Epithelial cell of prostate (primary cell): Measurements from ENCODE around the gene MICAL2.

Experiments
- DNase-seq: peaks from one replicate; pipeline ENCODE4 v3.0.0-alpha.2; 2011; ENCODE audit warnings: low read depth, low spot score
- H3K27ac ChIP-seq: fragments of 450-650 bp; 2 replicates; pipeline ENCODE4 v1.5.1; 2017; ENCODE audit warnings: mild to moderate bottlenecking

Gene MICAL2

GRCh38 chr11:12235947-12236743 is 125.8 kb downstream of the MICAL2 start:
- DNase-seq: no peak
- H3K27ac ChIP-seq: peak overlapping the region; percentile 92

GRCh38 chr11:12236744-12237101 is 126.3 kb downstream of the MICAL2 start:
- H3K27ac ChIP-seq: peak overlapping the region; percentile 92
- DNase-seq: no peak

- H3K27ac ChIP-seq: peak overlapping the region; percentile 92
- no peak for DNase-seq
Measured at GRCh38 chr11:12237381-12237784, 127.0 kb downstream of the MICAL2 start.

- DNase-seq: no peak
- H3K27ac ChIP-seq: no peak overlapping the region
Measured at GRCh38 chr11:12238420-12238819, 128.0 kb downstream of the MICAL2 start.

GRCh38 chr11:12239396-12239795 is 129.0 kb downstream of the MICAL2 start:
- peak overlapping the region; percentile 8 for H3K27ac ChIP-seq

GRCh38 chr11:12239804-12240371 is 129.5 kb downstream of the MICAL2 start:
- DNase-seq: no peak

More at GRCh38 chr11:12239396-12239795, 129.0 kb downstream of the MICAL2 start:
- no peak for DNase-seq

GRCh38 chr11:12240677-12241076 is 130.3 kb downstream of the MICAL2 start:
- DNase-seq: no peak
- no peak overlapping the region for H3K27ac ChIP-seq

More at GRCh38 chr11:12239804-12240371, 129.5 kb downstream of the MICAL2 start:
- peak overlapping the region; percentile 8 for H3K27ac ChIP-seq

- no peak overlapping the region for H3K27ac ChIP-seq
- no peak for DNase-seq
Measured at GRCh38 chr11:12241401-12241800, 131.0 kb downstream of the MICAL2 start.

GRCh38 chr11:12241971-12242672 is 131.7 kb downstream of the MICAL2 start:
- DNase-seq: no peak

GRCh38 chr11:12242966-12243365 is 132.6 kb downstream of the MICAL2 start:
- DNase-seq: no peak
- H3K27ac ChIP-seq: no peak overlapping the region

More at GRCh38 chr11:12241971-12242672, 131.7 kb downstream of the MICAL2 start:
- no peak overlapping the region for H3K27ac ChIP-seq

- no peak overlapping the region for H3K27ac ChIP-seq
- DNase-seq: no peak
Measured at GRCh38 chr11:12243486-12243885, 133.1 kb downstream of the MICAL2 start.

GRCh38 chr11:12243911-12244550 is 133.6 kb downstream of the MICAL2 start:
- no peak for DNase-seq
- no peak overlapping the region for H3K27ac ChIP-seq

- no peak for DNase-seq
- no peak overlapping the region for H3K27ac ChIP-seq
Measured at GRCh38 chr11:12245091-12245490, 134.7 kb downstream of the MICAL2 start.

GRCh38 chr11:12245549-12246016 is 135.2 kb downstream of the MICAL2 start:
- DNase-seq: no peak

GRCh38 chr11:12246147-12246546 is 135.8 kb downstream of the MICAL2 start:
- H3K27ac ChIP-seq: no peak overlapping the region
- no peak for DNase-seq

More at GRCh38 chr11:12245549-12246016, 135.2 kb downstream of the MICAL2 start:
- H3K27ac ChIP-seq: no peak overlapping the region

GRCh38 chr11:12246989-12247388 is 136.6 kb downstream of the MICAL2 start:
- DNase-seq: no peak
- no peak overlapping the region for H3K27ac ChIP-seq

- DNase-seq: no peak
- H3K27ac ChIP-seq: no peak overlapping the region
Measured at GRCh38 chr11:12247543-12248254, 137.3 kb downstream of the MICAL2 start.

- no peak overlapping the region for H3K27ac ChIP-seq
- DNase-seq: peak; percentile 50
Measured at GRCh38 chr11:12248330-12248729, 137.9 kb downstream of the MICAL2 start.

- DNase-seq: no peak
Measured at GRCh38 chr11:12249590-12250260, 139.3 kb downstream of the MICAL2 start.

More at GRCh38 chr11:12249590-12250260, 139.3 kb downstream of the MICAL2 start:
- H3K27ac ChIP-seq: no peak overlapping the region
